Activated T-cell treated with anti-CD3 and anti-CD28 coated beads, Interleukin-2, amount 50 U/mL, for 72 hours (primary cell): ENCODE results near the gene B4GALT4. TPM values are rescaled to one million over a fixed set of nuclear protein-coding genes. Genes with fewer than 3 reads are reported as not detected.

Experiments
- ATAC-seq, 2 donors: fragments of 150-1000 bp; cut with Tn5 transposase; replicated peaks in 1 of 2; 2 replicates each; pipeline ENCODE4 v1.10.0; 2021; ENCODE audit warnings: moderate library complexity in 2 of 2, mild to moderate bottlenecking in 1 of 2
- DNase-seq, 2 donors: peaks; one replicate each; pipeline ENCODE4 v3.0.0; 2021 to 2022; ENCODE audit warnings: mixed read lengths in 1 of 2
- H3K27ac Mint-ChIP-seq: one replicate; pipeline ENCODE4 v1.8.0; 2022; ENCODE audit warnings: mild to moderate bottlenecking, moderate library complexity, mixed read lengths
- H3K27me3 Mint-ChIP-seq: one replicate; pipeline ENCODE4 v1.8.0; 2022; ENCODE audit warnings: low read depth, mixed read lengths
- H3K36me3 Mint-ChIP-seq, 2 donors: one replicate each; pipeline ENCODE4 v1.8.0; 2022; ENCODE audit warnings: mixed read lengths in 2 of 2, mild to moderate bottlenecking in 1 of 2; ENCODE audit not compliant: insufficient read depth in 2 of 2
- H3K4me1 Mint-ChIP-seq: one replicate; pipeline ENCODE4 v1.8.0; 2022; ENCODE audit warnings: low read depth, mixed read lengths
- H3K4me3 Mint-ChIP-seq, 2 donors: one replicate each; pipeline ENCODE4 v1.8.0; 2022; ENCODE audit warnings: mild to moderate bottlenecking in 2 of 2, mixed read lengths in 2 of 2, moderate library complexity in 2 of 2
- H3K9me3 Mint-ChIP-seq, 2 donors: one replicate each; pipeline ENCODE4 v1.8.0; 2022; ENCODE audit warnings: mixed read lengths in 2 of 2
- total RNA-seq, 2 donors: library from RNA; stranded (reverse); gene quantifications; one replicate each; pipeline ENCODE4 v1.2.3, GENCODE V29; 2022

Gene B4GALT4
- total RNA-seq, 2 donors from 2014 or later: 22.7 to 25.2 TPM

GRCh38 chr3:119207512-119207875, 33.2 kb downstream of the B4GALT4 start:
- H3K9me3 Mint-ChIP-seq: no peaks in the 10 kb centered on the region
- DNase-seq: no peak
- peaks cover 47% of the 10 kb centered on the region for H3K4me1 Mint-ChIP-seq
- no peak overlapping the region for H3K4me3 Mint-ChIP-seq
- no peak for ATAC-seq
- no peaks in the 10 kb centered on the region for H3K27me3 Mint-ChIP-seq
- no peak overlapping the region for H3K27ac Mint-ChIP-seq
- H3K36me3 Mint-ChIP-seq: peaks cover 4 to 14% of the 10 kb centered on the region in 2 donors

GRCh38 chr3:119206611-119207511, 33.8 kb downstream of the B4GALT4 start:
- Mint-ChIP-seq H3K36me3 (peaks cover 4 to 11% of the 10 kb centered on the region in 2 donors), H3K4me1 (peaks cover 47% of the 10 kb centered on the region), H3K27ac (no peak overlapping the region), H3K4me3 (no peak overlapping the region), H3K27me3 (no peaks in the 10 kb centered on the region), H3K9me3 (no peaks in the 10 kb centered on the region)
- no peak for DNase-seq
- ATAC-seq: no peak

- ATAC-seq (no peak), DNase-seq (no peak)
- H3K36me3 Mint-ChIP-seq: peaks cover 0 to 6% of the 10 kb centered on the region in 2 donors
- H3K27ac Mint-ChIP-seq: no peak overlapping the region
- H3K4me3 Mint-ChIP-seq: peak overlapping the region in 1 of 2 donors; percentile 47
- no peaks in the 10 kb centered on the region for H3K9me3 Mint-ChIP-seq
- peaks cover 47% of the 10 kb centered on the region for H3K4me1 Mint-ChIP-seq
- H3K27me3 Mint-ChIP-seq: no peaks in the 10 kb centered on the region
These were observed 35.0 kb downstream of the B4GALT4 start for GRCh38 chr3:119205685-119206084.

GRCh38 chr3:119205209-119205608, 35.5 kb downstream of the B4GALT4 start:
- no peaks in the 10 kb centered on the region for H3K9me3 Mint-ChIP-seq

GRCh38 chr3:119195911-119196310, 44.8 kb downstream of the B4GALT4 start:
- ATAC-seq: no peak
- Mint-ChIP-seq H3K27me3 (no peaks in the 10 kb centered on the region), H3K36me3 (no peaks in the 10 kb centered on the region), H3K4me3 (no peak overlapping the region), H3K9me3 (no peaks in the 10 kb centered on the region), H3K4me1 (no peaks in the 10 kb centered on the region), H3K27ac (no peak overlapping the region)
- no peak for DNase-seq

More at GRCh38 chr3:119205209-119205608, 35.5 kb downstream of the B4GALT4 start:
- peaks cover 0 to 6% of the 10 kb centered on the region in 2 donors for H3K36me3 Mint-ChIP-seq
- no peaks in the 10 kb centered on the region for H3K27me3 Mint-ChIP-seq
- peaks cover 43% of the 10 kb centered on the region for H3K4me1 Mint-ChIP-seq
- H3K27ac Mint-ChIP-seq: no peak overlapping the region
- DNase-seq (no peak), ATAC-seq (no peak)
- peak overlapping the region in 1 of 2 donors; percentile 29 for H3K4me3 Mint-ChIP-seq

- Mint-ChIP-seq H3K36me3 (no peaks in the 10 kb centered on the region), H3K4me1 (no peaks in the 10 kb centered on the region), H3K9me3 (no peaks in the 10 kb centered on the region), H3K27ac (no peak overlapping the region), H3K27me3 (no peaks in the 10 kb centered on the region), H3K4me3 (no peak overlapping the region)
- ATAC-seq (no peak), DNase-seq (no peak)
These were observed 45.6 kb downstream of the B4GALT4 start for GRCh38 chr3:119195151-119195476.

GRCh38 chr3:119194237-119195150, 46.2 kb downstream of the B4GALT4 start:
- no peaks in the 10 kb centered on the region for H3K9me3 Mint-ChIP-seq
- no peak for DNase-seq
- H3K36me3 Mint-ChIP-seq: no peaks in the 10 kb centered on the region
- no peak overlapping the region for H3K27ac Mint-ChIP-seq
- H3K27me3 Mint-ChIP-seq: no peaks in the 10 kb centered on the region
- H3K4me3 Mint-ChIP-seq: no peak overlapping the region
- H3K4me1 Mint-ChIP-seq: no peaks in the 10 kb centered on the region
- ATAC-seq: no peak

- Mint-ChIP-seq H3K9me3 (no peaks in the 10 kb centered on the region), H3K36me3 (no peaks in the 10 kb centered on the region), H3K4me3 (no peak overlapping the region), H3K27ac (no peak overlapping the region), H3K27me3 (no peaks in the 10 kb centered on the region), H3K4me1 (no peaks in the 10 kb centered on the region)
- DNase-seq (no peak), ATAC-seq (no peak)
These were observed 48.9 kb downstream of the B4GALT4 start for GRCh38 chr3:119191800-119192199.

GRCh38 chr3:119187266-119187665, 53.4 kb downstream of the B4GALT4 start:
- ATAC-seq: no peak
- peaks cover 15% of the 10 kb centered on the region for H3K4me1 Mint-ChIP-seq
- no peaks in the 10 kb centered on the region for H3K27me3 Mint-ChIP-seq
- DNase-seq: no peak
- H3K9me3 Mint-ChIP-seq: no peaks in the 10 kb centered on the region
- no peaks in the 10 kb centered on the region for H3K36me3 Mint-ChIP-seq
- no peak overlapping the region for H3K4me3 Mint-ChIP-seq
- no peak overlapping the region for H3K27ac Mint-ChIP-seq

- no peaks in the 10 kb centered on the region for H3K36me3 Mint-ChIP-seq
- ATAC-seq (peak; percentile 53 to 85), DNase-seq (no peak)
- H3K27me3 Mint-ChIP-seq: no peaks in the 10 kb centered on the region
- peak overlapping the region in 1 of 2 donors; percentile 42 for H3K4me3 Mint-ChIP-seq
- H3K9me3 Mint-ChIP-seq: no peaks in the 10 kb centered on the region
- peaks cover 15% of the 10 kb centered on the region for H3K4me1 Mint-ChIP-seq
- peak overlapping the region; percentile 21 for H3K27ac Mint-ChIP-seq
These were observed 55.7 kb downstream of the B4GALT4 start for GRCh38 chr3:119184796-119185570.

- no peaks in the 10 kb centered on the region for H3K9me3 Mint-ChIP-seq
- ATAC-seq (peak in 1 of 2 donors; percentile 51), DNase-seq (peak in 1 of 2 donors; percentile 12)
- H3K27me3 Mint-ChIP-seq: no peaks in the 10 kb centered on the region
- H3K4me3 Mint-ChIP-seq: peak overlapping the region in 1 of 2 donors; percentile 0
- H3K4me1 Mint-ChIP-seq: peaks cover 15% of the 10 kb centered on the region
- no peak overlapping the region for H3K27ac Mint-ChIP-seq
- H3K36me3 Mint-ChIP-seq: no peaks in the 10 kb centered on the region
These were observed 56.6 kb downstream of the B4GALT4 start for GRCh38 chr3:119184111-119184510.

GRCh38 chr3:119181765-119182164, 58.9 kb downstream of the B4GALT4 start:
- peaks cover 15% of the 10 kb centered on the region for H3K4me1 Mint-ChIP-seq
- no peaks in the 10 kb centered on the region for H3K36me3 Mint-ChIP-seq
- no peaks in the 10 kb centered on the region for H3K9me3 Mint-ChIP-seq
- ATAC-seq (no peak), DNase-seq (no peak)
- H3K27me3 Mint-ChIP-seq: no peaks in the 10 kb centered on the region
- H3K27ac Mint-ChIP-seq: no peak overlapping the region
- no peak overlapping the region for H3K4me3 Mint-ChIP-seq
